Gastrocnemius medialis (tissue), 4 donors: ENCODE measurements around the gene SS18L1. TPM values are rescaled to one million over a fixed set of nuclear protein-coding genes. Genes with fewer than 3 reads are reported as not detected.
"Not testable (repeated sequence)": the region's sequence is repeated elsewhere in the genome, so short reads cannot be mapped to it uniquely, and the experiment has no call there.

Experiments
- ATAC-seq, 2 donors: fragments of 150-250 bp; one replicate each; pipeline ENCODE4 v1.9.1; 2016
- DNase-seq, 2 donors: peaks; one replicate each; pipeline ENCODE4 v3.0.0-alpha.2; 2019
- H3K27ac ChIP-seq, 4 donors: fragments of 200-600 bp; sonication (generic); 1 replicate in 1 of 4; 2 replicates in 3 of 4; pipeline ENCODE4 v1.5.1; 2016 to 2018; ENCODE audit warnings: mild to moderate bottlenecking in 2 of 4, moderate library complexity in 1 of 4
- H3K27me3 ChIP-seq, 3 donors: fragments of 200-600 bp; sonication (generic) in 2 of 3; 1 replicate in 1 of 3; 2 replicates in 2 of 3; pipeline versions ENCODE4 v1.5.1 to v1.6.0; 2016 to 2019; ENCODE audit warnings: mild to moderate bottlenecking in 1 of 3, moderate library complexity in 1 of 3
- H3K36me3 ChIP-seq, 2 donors: fragments of 200-600 bp; sonication (generic) in 1 of 2; one replicate each; pipeline ENCODE4 v1.5.1; 2017 to 2018
- H3K4me1 ChIP-seq, 2 donors: fragments of 200-600 bp; sonication (generic) in 1 of 2; one replicate each; pipeline ENCODE4 v1.5.1; 2016 to 2017; ENCODE audit warnings: mild to moderate bottlenecking in 2 of 2
- H3K4me3 ChIP-seq, 4 donors: fragments of 200-600 bp; sonication (generic) in 3 of 4; 1 replicate in 1 of 4; 2 replicates in 3 of 4; pipeline ENCODE4 v1.5.1; 2016 to 2019; ENCODE audit warnings: mild to moderate bottlenecking in 2 of 4
- H3K9me3 ChIP-seq, 3 donors: fragments of 200-600 bp; sonication (generic) in 2 of 3; 1 replicate in 1 of 3; 2 replicates in 2 of 3; pipeline ENCODE4 v1.5.1; 2016 to 2019
- POLR2A ChIP-seq, 2 donors: fragments of 450-650 bp; IDR thresholded peaks; one replicate each; pipeline ENCODE4 v1.6.1; 2017; ENCODE audit warnings: antibody characterized with exemption in 2 of 2, mild to moderate bottlenecking in 2 of 2, moderate library complexity in 2 of 2
- in situ Hi-C, 4 donors: fragments of 200-750 bp; cut with MboI; loops; one replicate each; pipeline versions ENCODE4 v1.15.0 to v1.8.0; 2017; ENCODE audit warnings: low sequenced_read_pairs in 4 of 4
- intact Hi-C: fragments of 100-400 bp; cut with DNase I; formaldehyde crosslinking; loops from one replicate; pipeline ENCODE4 v1.15.1; 2023; ENCODE audit warnings: low total_unique reads
- total RNA-seq, 4 donors: library from RNA; depleted of rRNA; stranded (reverse); fragments of >200 nt; gene quantifications; one replicate each; pipeline versions ENCODE4 v1.1.0 to v1.2.3, GENCODE V29; 2016
- TF ChIP-seq, protein P1 (sequence below), 5 experiments: fragments of 450-650 bp in 3 of 5; fragments of 200-600 bp in 2 of 5; sonication (generic) in 2 of 5; IDR thresholded peaks in 4 of 5; conservative IDR thresholded peaks in 1 of 5; 1 replicate in 4 of 5; 2 replicates in 1 of 5; pipeline ENCODE4 v1.5.1; 2016 to 2019; ENCODE audit warnings: antibody characterized with exemption in 5 of 5, mild to moderate bottlenecking in 3 of 5, moderate library complexity in 3 of 5

SS18L1 gene
- total RNA-seq, 4 donors from 2014 or later: 11.5 to 31.8 (median 16.9) TPM

DNA sequence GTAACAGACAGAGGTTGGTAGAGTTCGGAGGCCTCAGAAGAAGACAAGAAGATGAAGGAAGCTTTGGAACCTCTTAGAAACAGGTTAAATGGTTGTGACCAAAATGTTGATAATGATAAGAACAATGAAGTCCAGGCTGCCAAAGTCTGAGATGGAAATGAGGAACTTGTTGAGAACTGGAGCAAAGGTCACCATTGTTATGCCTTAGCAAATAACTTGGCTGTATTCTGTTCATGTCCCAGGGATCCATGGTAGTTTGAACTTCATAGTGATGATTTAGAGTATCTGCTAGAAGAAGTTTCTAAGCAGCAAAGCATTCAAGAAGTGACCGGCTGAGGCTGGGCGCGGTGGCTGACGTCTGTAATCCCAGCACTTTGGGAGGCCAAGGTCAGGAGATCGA is 32.4 kb upstream of the SS18L1 start:
- no peaks in the 10 kb centered on the region for H3K4me1 ChIP-seq
- ATAC-seq (no peak), DNase-seq (no peak)
- H3K4me3 ChIP-seq: no peak overlapping the region
- in situ Hi-C loops (no loop called here), intact Hi-C loops (no loop called here)
- H3K27ac ChIP-seq: no peak overlapping the region
- no peaks in the 10 kb centered on the region for H3K36me3 ChIP-seq
- TF ChIP-seq, protein P1, sequence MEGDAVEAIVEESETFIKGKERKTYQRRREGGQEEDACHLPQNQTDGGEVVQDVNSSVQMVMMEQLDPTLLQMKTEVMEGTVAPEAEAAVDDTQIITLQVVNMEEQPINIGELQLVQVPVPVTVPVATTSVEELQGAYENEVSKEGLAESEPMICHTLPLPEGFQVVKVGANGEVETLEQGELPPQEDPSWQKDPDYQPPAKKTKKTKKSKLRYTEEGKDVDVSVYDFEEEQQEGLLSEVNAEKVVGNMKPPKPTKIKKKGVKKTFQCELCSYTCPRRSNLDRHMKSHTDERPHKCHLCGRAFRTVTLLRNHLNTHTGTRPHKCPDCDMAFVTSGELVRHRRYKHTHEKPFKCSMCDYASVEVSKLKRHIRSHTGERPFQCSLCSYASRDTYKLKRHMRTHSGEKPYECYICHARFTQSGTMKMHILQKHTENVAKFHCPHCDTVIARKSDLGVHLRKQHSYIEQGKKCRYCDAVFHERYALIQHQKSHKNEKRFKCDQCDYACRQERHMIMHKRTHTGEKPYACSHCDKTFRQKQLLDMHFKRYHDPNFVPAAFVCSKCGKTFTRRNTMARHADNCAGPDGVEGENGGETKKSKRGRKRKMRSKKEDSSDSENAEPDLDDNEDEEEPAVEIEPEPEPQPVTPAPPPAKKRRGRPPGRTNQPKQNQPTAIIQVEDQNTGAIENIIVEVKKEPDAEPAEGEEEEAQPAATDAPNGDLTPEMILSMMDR (IDR thresholded peaks at IDR 0.05 in 4 of 5, conservative IDR thresholded peaks at IDR 0.05 in 1 of 5): no peak
- H3K27me3 ChIP-seq: no peaks in the 10 kb centered on the region
- peaks cover 0 to 26% (median 0%) of the 10 kb centered on the region in 3 donors for H3K9me3 ChIP-seq

DNA sequence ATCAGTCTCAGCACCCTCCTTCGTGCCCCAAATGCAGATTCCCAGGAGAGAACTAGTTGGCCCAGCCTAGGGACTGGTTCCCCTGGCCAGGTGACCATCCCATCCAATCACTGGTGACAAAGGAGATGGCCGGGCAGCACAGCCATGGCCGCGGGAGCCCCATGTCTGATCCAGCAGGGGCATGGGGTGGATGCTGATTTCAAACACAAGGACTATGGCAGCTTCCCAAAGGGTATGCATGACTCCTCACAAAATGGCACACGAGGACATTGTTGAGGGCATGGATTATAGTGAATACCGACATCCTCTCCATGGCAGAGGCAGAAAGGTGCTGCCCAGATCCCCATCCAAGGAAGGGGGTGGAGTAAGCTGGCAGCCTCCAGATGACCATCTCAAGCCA is 31.2 kb upstream of the SS18L1 start:
- DNase-seq: no peak
- peaks cover 0 to 26% (median 0%) of the 10 kb centered on the region in 3 donors for H3K9me3 ChIP-seq

DNA sequence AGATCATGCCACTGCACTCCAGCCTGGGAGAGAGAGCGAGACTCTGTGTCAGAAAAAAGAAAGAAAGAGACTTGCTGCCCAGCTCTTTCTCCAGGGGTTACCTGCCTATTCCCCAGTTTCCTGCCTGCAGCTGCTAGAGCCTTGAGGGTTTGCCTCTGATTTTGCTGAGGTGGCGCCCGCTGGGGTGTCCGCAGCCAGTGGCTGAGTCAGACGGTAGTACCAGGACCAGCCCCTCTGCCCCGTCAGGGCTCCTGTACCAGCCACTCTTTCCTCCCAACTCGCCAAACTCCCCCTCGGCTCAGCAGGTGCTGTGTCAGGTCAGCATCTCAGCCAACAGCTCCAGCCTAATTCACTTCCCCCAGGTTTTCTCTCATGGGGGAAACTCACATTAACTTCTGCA is 28.7 kb upstream of the SS18L1 start:
- Histone ChIP-seq H3K9me3 (peaks cover 0 to 5% (median 0%) of the 10 kb centered on the region in 3 donors), H3K36me3 (no peaks in the 10 kb centered on the region), H3K27ac (no peak overlapping the region), H3K27me3 (no peaks in the 10 kb centered on the region), H3K4me3 (no peak overlapping the region), H3K4me1 (peaks cover 20 to 26% of the 10 kb centered on the region in 2 donors)
- in situ Hi-C loops: loop anchor here in 1 of 4 donors (5.0 kb wide), 1 partner anchor 38 kb away; no protein-coding TSS in a partner anchor
- intact Hi-C loops: no loop called here
- ATAC-seq (no peak), DNase-seq (no peak)
- TF ChIP-seq, protein P1 (IDR thresholded peaks at IDR 0.05 in 4 of 5, conservative IDR thresholded peaks at IDR 0.05 in 1 of 5): no peak
- no peak for TF ChIP-seq POLR2A (IDR thresholded peaks at IDR 0.05)

More for the DNA sequence above, 31.2 kb upstream of the SS18L1 start:
- Histone ChIP-seq H3K4me1 (peaks cover 2 to 3% of the 10 kb centered on the region in 2 donors), H3K4me3 (no peak overlapping the region), H3K36me3 (no peaks in the 10 kb centered on the region), H3K27ac (no peak overlapping the region), H3K27me3 (no peaks in the 10 kb centered on the region)
- no peak for TF ChIP-seq POLR2A (IDR thresholded peaks at IDR 0.05)
- TF ChIP-seq, protein P1 (IDR thresholded peaks at IDR 0.05 in 4 of 5, conservative IDR thresholded peaks at IDR 0.05 in 1 of 5): no peak
- intact Hi-C loops: no loop called here
- ATAC-seq: no peak
- in situ Hi-C loops: no loop called here

DNA sequence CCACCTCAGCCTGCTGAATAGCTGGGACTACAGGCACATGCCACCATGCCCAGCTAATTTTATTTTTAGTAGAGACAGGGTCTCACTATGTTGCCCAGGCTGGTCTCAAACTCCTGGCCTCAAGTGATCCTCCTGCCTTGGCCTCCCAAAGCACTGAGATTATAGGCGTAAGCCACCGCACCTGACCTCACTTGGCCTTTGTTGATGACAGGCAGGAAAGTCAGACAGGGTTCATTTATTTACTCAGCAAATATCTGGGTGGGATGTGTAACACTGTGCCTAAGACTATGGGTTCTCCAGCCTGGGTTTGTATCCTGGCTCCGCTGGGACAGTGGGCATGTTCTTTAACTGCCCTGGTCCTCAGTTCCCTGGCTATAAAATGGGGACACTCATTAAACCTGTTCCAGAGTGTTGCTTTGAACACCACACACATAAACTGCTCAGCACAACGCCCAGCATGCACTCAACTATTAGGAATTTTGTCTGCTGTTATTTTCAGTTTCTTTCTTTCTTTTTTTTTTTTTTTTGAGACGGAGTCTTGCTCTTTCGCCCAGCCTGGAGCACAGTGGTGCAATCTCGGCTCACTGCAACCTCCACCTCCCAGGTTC is 27.7 kb upstream of the SS18L1 start:
- DNase-seq, H3K27ac ChIP-seq, H3K4me3 ChIP-seq, H3K9me3 ChIP-seq, ATAC-seq, H3K36me3 ChIP-seq, H3K27me3 ChIP-seq, intact Hi-C loops: not testable (repeated sequence)
- H3K4me1 ChIP-seq: peaks cover 29 to 36% of the 10 kb centered on the region in 2 donors
- in situ Hi-C loops: loop anchor here in 1 of 4 donors (5.0 kb wide), 1 partner anchor 39 kb away; no protein-coding TSS in a partner anchor

DNA sequence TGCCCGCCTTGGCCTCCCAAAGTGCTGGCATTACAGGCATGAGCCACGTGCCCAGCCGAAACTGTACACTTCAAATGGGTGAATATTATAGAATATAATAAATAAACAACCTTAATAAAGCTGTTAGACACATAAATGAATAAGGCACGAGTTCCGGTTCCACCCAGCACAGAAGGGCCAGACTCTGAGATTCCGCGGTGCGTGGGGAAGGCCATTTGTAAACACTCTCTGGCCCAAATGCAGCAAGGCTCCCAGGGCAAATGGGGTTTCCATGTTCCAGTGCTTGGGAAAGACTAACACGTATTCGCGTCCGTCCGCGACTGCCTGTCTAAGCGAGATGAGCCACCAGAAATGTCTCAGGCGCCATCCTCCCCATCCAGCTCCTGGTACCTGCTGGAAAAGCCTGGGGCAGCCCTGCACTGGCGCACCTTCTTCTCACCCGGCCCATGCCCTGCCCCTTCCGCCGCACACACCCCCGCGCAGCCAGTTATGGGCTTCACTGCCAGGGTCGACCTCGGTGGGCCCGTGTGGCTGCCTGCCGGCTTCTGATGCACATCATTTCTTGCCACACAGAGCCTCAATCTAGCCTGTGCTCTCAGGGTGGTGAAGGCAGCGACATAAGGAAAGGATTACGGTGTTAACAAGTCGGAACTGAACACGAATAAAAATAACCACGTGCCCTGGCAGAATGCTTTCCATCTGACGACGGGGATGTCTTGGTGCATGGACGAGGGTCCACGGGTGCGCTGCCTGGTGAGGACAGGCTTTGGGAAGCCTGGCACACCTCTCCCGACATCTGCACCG is 26.8 kb upstream of the SS18L1 start:
- peaks cover 33 to 40% of the 10 kb centered on the region in 2 donors for H3K4me1 ChIP-seq
- H3K27ac ChIP-seq: no peak overlapping the region
- no peak for ATAC-seq

More for the DNA sequence above, 26.8 kb upstream of the SS18L1 start:
- in situ Hi-C loops (loop anchor here in 1 of 4 donors (5.0 kb wide), 1 partner anchor 39 kb away; no protein-coding TSS in a partner anchor), intact Hi-C loops (no loop called here)
- no peak for TF ChIP-seq POLR2A (IDR thresholded peaks at IDR 0.05)
- TF ChIP-seq, protein P1 (IDR thresholded peaks at IDR 0.05 in 4 of 5, conservative IDR thresholded peaks at IDR 0.05 in 1 of 5): no peak
- no peak for DNase-seq
- Histone ChIP-seq H3K4me3 (no peak overlapping the region), H3K27me3 (no peaks in the 10 kb centered on the region), H3K9me3 (peaks cover 0 to 5% (median 0%) of the 10 kb centered on the region in 3 donors), H3K36me3 (no peaks in the 10 kb centered on the region)
